GM23248 (cell line): Measurements from ENCODE around the gene INSIG2. TPM values are rescaled to one million over a fixed set of nuclear protein-coding genes. Genes with fewer than 3 reads are reported as not detected.

Experiments used
- DNase-seq: peaks from one replicate; pipeline ENCODE4 v3.0.0-alpha.2; 2015
- H2AFZ ChIP-seq: fragments of 200-600 bp; sonication (generic); 2 replicates; pipeline ENCODE4 v1.6.1; 2016; ENCODE audit warnings: antibody characterized with exemption
- H3F3A ChIP-seq: fragments of 200-600 bp; sonication (generic); 2 replicates; pipeline ENCODE4 v1.6.1; 2016; ENCODE audit warnings: mild to moderate bottlenecking, antibody characterized with exemption, mixed run types; ENCODE audit not compliant: insufficient read depth
- H3K27ac ChIP-seq: fragments of 200-600 bp; sonication (generic); 2 replicates; pipeline ENCODE4 v1.5.1; 2016; ENCODE audit warnings: mild to moderate bottlenecking
- H3K27me3 ChIP-seq: fragments of 200-600 bp; sonication (generic); replicated peaks from 2 replicates; pipeline ENCODE4 v1.6.1; 2016; ENCODE audit warnings: mild to moderate bottlenecking; ENCODE audit not compliant: insufficient read depth
- H3K36me3 ChIP-seq: fragments of 200-600 bp; sonication (generic); 2 replicates; pipeline ENCODE4 v1.6.1; 2016; ENCODE audit warnings: low read depth, mild to moderate bottlenecking
- H3K4me1 ChIP-seq: fragments of 200-600 bp; sonication (generic); 2 replicates; pipeline ENCODE4 v1.6.1; 2016; ENCODE audit warnings: mild to moderate bottlenecking; ENCODE audit not compliant: insufficient read depth
- H3K4me2 ChIP-seq: fragments of 200-600 bp; sonication (generic); one replicate; pipeline ENCODE4 v1.6.1; 2016; ENCODE audit warnings: mild to moderate bottlenecking; ENCODE audit not compliant: unreplicated experiment
- H3K4me3 ChIP-seq: fragments of 200-600 bp; sonication (generic); 2 replicates; pipeline ENCODE4 v1.5.1; 2016; ENCODE audit warnings: mild to moderate bottlenecking
- H3K79me2 ChIP-seq: fragments of 200-600 bp; sonication (generic); 2 replicates; pipeline ENCODE4 v1.6.1; 2016; ENCODE audit warnings: mild to moderate bottlenecking; ENCODE audit not compliant: insufficient read depth
- H3K9ac ChIP-seq: fragments of 200-600 bp; sonication (generic); 2 replicates; pipeline ENCODE4 v1.6.1; 2016; ENCODE audit warnings: mild to moderate bottlenecking
- H3K9me2 ChIP-seq: fragments of 200-600 bp; sonication (generic); 2 replicates; pipeline ENCODE4 v1.6.1; 2016; ENCODE audit warnings: mixed run types, mild to moderate bottlenecking, moderate library complexity; ENCODE audit not compliant: insufficient read depth
- H3K9me3 ChIP-seq: fragments of 200-600 bp; sonication (generic); one replicate; pipeline ENCODE4 v1.6.1; 2017; ENCODE audit warnings: low read depth
- H4K20me1 ChIP-seq: fragments of 200-600 bp; sonication (generic); 2 replicates; pipeline ENCODE4 v1.6.0; 2016; ENCODE audit not compliant: insufficient read depth
- EZH2 ChIP-seq: fragments of 200-600 bp; sonication (generic); IDR thresholded peaks from 2 replicates; pipeline ENCODE4 v1.6.1; 2018; ENCODE audit warnings: antibody characterized with exemption, mild to moderate bottlenecking; ENCODE audit not compliant: insufficient read depth, poor library complexity, severe bottlenecking
- EZH2phosphoT487 ChIP-seq: fragments of 200-600 bp; sonication (generic); IDR thresholded peaks from 2 replicates; pipeline ENCODE4 v1.6.1; 2018; ENCODE audit warnings: antibody characterized with exemption, moderate library complexity, mild to moderate bottlenecking, low read depth; ENCODE audit not compliant: insufficient read depth
- WGBS, 2 experiments: methylation state at CpG; one replicate each; pipeline ENCODE4 v1.1.6; 2015 to 2017; ENCODE audit warnings: low lambda C conversion rate in 2 of 2, low coverage in 1 of 2; ENCODE audit errors: missing lambda C conversion rate in 2 of 2; 5-methylcytosine and 5-hydroxymethylcytosine counted together
- in situ Hi-C: fragments of 300-500 bp; cut with MboI; formaldehyde crosslinking; loops from 2 replicates; pipeline ENCODE4 v1.15.0; 2020
- polyA plus RNA-seq: library from polyadenylated mRNA; unstranded; fragments of >200 nt; fragmentation: Nextera tagmentation; extraction: Ambion mirVana; gene quantifications from 2 replicates; pipeline ENCODE4 v1.2.1, GENCODE V29; 2016
- total RNA-seq: library from RNA; depleted of rRNA; stranded (reverse); fragments of >200 nt; shearing (Covaris generic); gene quantifications from 2 replicates; pipeline ENCODE4 v1.2.3, GENCODE V29; 2014

Gene INSIG2
- total and polyA plus RNA-seq, 2 experiments from 2014 or later: 13.0 to 36.1 TPM

GRCh38 chr2:118049140-118049815, 39.0 kb upstream of the INSIG2 start:
- Histone ChIP-seq H2AFZ (no peak overlapping the region), H3K4me3 (no peak overlapping the region), H3K27ac (no peak overlapping the region), H3K4me2 (no peak overlapping the region), H3K4me1 (peaks cover 25% of the 10 kb centered on the region), H4K20me1 (no peaks in the 10 kb centered on the region), H3K9me3 (no peaks in the 10 kb centered on the region), H3K79me2 (no peaks in the 10 kb centered on the region), H3K9me2 (no peaks in the 10 kb centered on the region), H3K9ac (no peak overlapping the region), H3F3A (peaks cover 12% of the 10 kb centered on the region), H3K36me3 (no peaks in the 10 kb centered on the region), H3K27me3 (no peaks in the 10 kb centered on the region)
- in situ Hi-C loops: no loop called here
- TF ChIP-seq EZH2: no peak
- TF ChIP-seq EZH2phosphoT487: no peak
- WGBS, 2 experiments: 78 to 84% methylated on average over 3 of the region's 3 CpGs
- no peak for DNase-seq

DNA sequence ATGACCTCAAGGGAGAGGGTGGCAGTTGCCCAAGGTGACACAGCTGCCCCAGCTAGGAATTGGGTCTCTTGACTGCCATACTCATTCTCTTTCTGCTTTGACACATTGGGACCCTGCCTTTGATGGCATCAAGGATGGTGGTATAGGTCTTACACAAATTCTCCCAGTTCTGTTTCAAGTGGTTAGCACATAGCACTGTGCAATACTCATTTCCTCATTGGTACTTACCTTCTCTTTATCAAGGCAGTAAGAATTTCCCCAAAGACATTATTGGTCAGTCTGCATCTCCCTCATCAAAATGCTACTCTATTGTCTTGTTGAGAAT, 38.5 kb upstream of the INSIG2 start:
- in situ Hi-C loops: no loop called here
- Histone ChIP-seq H3K4me1 (peaks cover 25% of the 10 kb centered on the region), H3K9ac (no peak overlapping the region), H3K27me3 (no peaks in the 10 kb centered on the region), H2AFZ (no peak overlapping the region), H4K20me1 (no peaks in the 10 kb centered on the region), H3K9me3 (no peaks in the 10 kb centered on the region), H3F3A (peaks cover 12% of the 10 kb centered on the region), H3K27ac (no peak overlapping the region), H3K79me2 (no peaks in the 10 kb centered on the region), H3K4me3 (no peak overlapping the region), H3K9me2 (no peaks in the 10 kb centered on the region), H3K4me2 (no peak overlapping the region), H3K36me3 (no peaks in the 10 kb centered on the region)
- TF ChIP-seq EZH2: no peak
- TF ChIP-seq EZH2phosphoT487: no peak
- no peak for DNase-seq

DNA sequence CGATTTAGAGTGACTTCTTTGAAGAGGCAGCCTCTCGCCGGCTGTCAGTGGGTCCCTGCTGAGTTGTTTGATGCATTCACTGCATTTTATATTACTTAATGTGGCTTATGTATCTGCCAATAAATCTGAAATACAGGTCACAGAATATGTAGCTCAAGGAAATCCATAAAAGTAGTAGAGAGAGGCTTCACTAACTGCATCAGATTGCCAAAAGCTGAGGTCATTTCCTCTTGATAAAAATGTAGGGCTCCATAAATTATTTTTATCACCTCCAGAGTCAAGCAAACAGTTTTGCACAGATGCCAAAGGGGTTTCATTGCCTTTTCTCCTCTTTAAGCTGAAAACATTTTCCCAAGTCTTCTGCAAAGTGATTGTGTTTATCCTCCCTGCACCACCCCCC, 37.9 kb upstream of the INSIG2 start:
- Histone ChIP-seq H3K79me2 (no peaks in the 10 kb centered on the region), H3F3A (peaks cover 12% of the 10 kb centered on the region), H4K20me1 (no peaks in the 10 kb centered on the region), H2AFZ (no peak overlapping the region), H3K4me2 (no peak overlapping the region), H3K27me3 (no peaks in the 10 kb centered on the region), H3K9me2 (no peaks in the 10 kb centered on the region), H3K9me3 (no peaks in the 10 kb centered on the region), H3K36me3 (no peaks in the 10 kb centered on the region), H3K4me1 (peaks cover 25% of the 10 kb centered on the region), H3K4me3 (no peak overlapping the region), H3K9ac (no peak overlapping the region), H3K27ac (no peak overlapping the region)
- TF ChIP-seq EZH2 (no peak), EZH2phosphoT487 (no peak)
- peak; percentile 44 for DNase-seq
- in situ Hi-C loops: no loop called here
- WGBS, 2 experiments: 41 to 44% methylated on average over 3 of the region's 3 CpGs

- H3K4me2 ChIP-seq: no peak overlapping the region
- WGBS, 2 experiments: 85 to 92% methylated on average over 2 of the region's 2 CpGs
- no peaks in the 10 kb centered on the region for H3K27me3 ChIP-seq
- peaks cover 12% of the 10 kb centered on the region for H3F3A ChIP-seq
- no peaks in the 10 kb centered on the region for H4K20me1 ChIP-seq
- H2AFZ ChIP-seq: no peak overlapping the region
- no peaks in the 10 kb centered on the region for H3K9me3 ChIP-seq
- H3K4me1 ChIP-seq: peaks cover 25% of the 10 kb centered on the region
- H3K9me2 ChIP-seq: no peaks in the 10 kb centered on the region
- no peak for DNase-seq
- no peaks in the 10 kb centered on the region for H3K36me3 ChIP-seq
- H3K27ac ChIP-seq: no peak overlapping the region
- no peak overlapping the region for H3K4me3 ChIP-seq
- H3K79me2 ChIP-seq: no peaks in the 10 kb centered on the region
- in situ Hi-C loops: no loop called here
- TF ChIP-seq EZH2phosphoT487: no peak
- TF ChIP-seq EZH2: no peak
- H3K9ac ChIP-seq: no peak overlapping the region
Measured at GRCh38 chr2:118050974-118051373, 37.3 kb upstream of the INSIG2 start.

DNA sequence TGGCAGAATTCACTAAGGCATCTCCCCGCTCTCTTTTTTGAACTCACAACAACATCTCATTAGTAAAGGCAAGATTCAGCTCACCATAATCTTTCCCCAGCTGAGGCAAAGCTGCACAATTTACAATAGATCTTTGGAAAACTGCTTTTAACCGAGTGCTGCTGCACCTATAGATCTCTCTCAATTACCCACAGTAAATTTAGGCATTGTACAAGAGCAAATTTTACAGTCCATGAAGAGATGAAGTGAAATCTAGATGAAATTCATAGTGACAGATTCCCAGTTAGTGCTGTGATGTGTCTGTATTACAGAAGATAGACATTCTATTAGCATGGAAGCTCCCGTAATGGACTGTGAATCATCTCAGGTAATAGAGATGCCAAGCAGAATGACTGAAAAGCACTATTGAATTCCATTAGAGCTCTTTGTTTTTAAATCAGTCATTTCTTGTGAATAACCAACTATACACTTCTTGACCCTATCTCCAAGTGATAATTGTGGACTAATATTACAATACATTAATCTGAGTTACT, 36.4 kb upstream of the INSIG2 start:
- Histone ChIP-seq H2AFZ (no peak overlapping the region), H3K27me3 (no peaks in the 10 kb centered on the region), H3K9me2 (no peaks in the 10 kb centered on the region), H3K36me3 (no peaks in the 10 kb centered on the region), H3K4me2 (no peak overlapping the region), H3K9me3 (no peaks in the 10 kb centered on the region), H3K79me2 (no peaks in the 10 kb centered on the region), H3K9ac (no peak overlapping the region), H4K20me1 (no peaks in the 10 kb centered on the region), H3K27ac (no peak overlapping the region), H3K4me1 (peaks cover 23% of the 10 kb centered on the region), H3F3A (peaks cover 10% of the 10 kb centered on the region), H3K4me3 (no peak overlapping the region)
- TF ChIP-seq EZH2phosphoT487 (no peak), EZH2 (no peak)
- no peak for DNase-seq
- in situ Hi-C loops: no loop called here
- WGBS, 2 experiments: 91 to 93% methylated on average over 3 of the region's 3 CpGs
